HG03139 (cell line): ENCODE data around the gene MYL4.
"Not testable (repeated sequence)": the region's sequence is repeated elsewhere in the genome, so short reads cannot be mapped to it uniquely, and the experiment has no call there.

Source experiments
- ATAC-seq: cut with Tn5 transposase; IDR thresholded peaks from one replicate; pipeline ENCODE4 v1.9.1; 2021; ENCODE audit not compliant: unreplicated experiment

Gene MYL4

DNA sequence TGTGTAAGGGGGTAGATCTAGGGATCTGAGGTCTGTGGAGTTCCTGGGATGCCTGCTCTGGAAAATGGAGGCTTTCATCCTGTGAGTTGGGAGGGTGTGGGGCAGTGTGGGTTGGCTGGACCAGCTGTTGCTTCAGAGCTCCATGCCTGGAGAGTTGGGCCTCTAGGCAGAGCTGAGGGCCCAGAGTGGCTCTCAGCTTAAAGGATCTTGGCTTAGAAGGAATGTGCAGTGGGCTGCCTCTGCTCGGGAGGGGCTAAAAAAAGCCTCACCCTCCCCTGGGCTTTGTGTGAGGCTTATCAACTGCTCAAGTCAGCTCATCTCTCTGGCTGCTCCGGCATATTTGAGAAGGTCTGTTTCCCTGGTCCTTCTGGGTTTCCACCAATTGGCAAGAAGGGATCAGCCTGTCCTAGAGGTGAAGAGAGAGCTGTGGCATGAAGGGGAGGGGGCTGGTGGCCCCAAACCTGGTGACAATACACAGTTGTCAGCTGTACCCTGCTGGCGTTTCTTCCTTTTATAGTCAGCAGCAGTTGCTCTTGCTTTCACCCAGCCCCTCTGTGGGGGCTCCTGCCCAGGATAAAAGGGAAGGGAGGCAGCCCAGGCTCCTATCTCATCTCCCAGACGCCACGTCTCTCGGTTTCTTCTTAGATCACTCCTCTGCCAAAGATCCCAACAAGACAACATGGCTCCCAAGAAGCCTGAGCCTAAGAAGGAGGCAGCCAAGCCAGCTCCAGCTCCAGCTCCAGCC lies at the start of gene MYL4:
Gene MYL4 (plus strand): TSS at position 605 of the 745 bp plus-strand sequence. CDS start 75 bp downstream, at position 680.
- ATAC-seq = no peak

GRCh38 chr17:47162013-47162622 lies 47.0 kb upstream of the MYL4 start:
- ATAC-seq = no peak

GRCh38 chr17:47164263-47164662 lies 44.9 kb upstream of the MYL4 start:
- ATAC-seq = no peak

DNA sequence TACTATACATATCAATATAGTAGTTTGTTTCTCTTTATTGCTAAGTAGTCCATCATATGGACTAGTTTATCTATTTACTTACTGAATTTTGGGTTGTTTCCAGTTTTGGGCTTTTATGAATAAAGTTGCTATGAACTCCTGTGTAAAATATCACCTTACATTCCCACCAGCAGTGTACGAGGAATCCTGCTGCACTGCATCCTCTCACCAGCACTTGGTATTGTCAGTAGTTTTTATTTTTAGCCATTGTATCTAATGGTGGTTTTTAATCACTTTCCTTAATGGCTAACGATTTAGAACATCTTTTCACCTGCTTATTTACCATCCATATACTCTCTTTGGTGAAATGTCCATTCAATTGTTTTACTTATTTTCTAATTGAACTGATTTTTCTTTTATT lies 44.0 kb upstream of the MYL4 start:
- ATAC-seq = no peak

DNA sequence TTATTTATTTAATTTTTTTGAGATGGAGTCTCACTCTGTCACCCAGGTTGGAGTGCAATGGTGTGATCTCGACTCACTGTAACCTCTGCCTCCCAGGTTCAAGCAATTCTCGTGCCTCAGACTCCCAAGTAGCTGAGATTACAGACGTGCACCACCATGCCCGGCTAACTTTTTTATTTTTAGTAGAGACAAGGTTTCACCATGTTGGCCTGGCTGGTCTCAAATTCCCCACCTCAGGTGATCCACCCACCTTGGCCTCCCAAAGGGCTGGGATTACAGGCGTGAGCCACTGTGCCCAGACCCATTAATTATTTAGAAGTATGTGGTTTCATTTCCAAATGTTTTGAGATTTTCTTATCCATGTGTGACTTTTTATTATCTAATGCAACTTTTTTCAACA lies 42.3 kb upstream of the MYL4 start:
- not testable (repeated sequence) for ATAC-seq

- ATAC-seq = not testable (repeated sequence)
These were observed 40.3 kb upstream of the MYL4 start for GRCh38 chr17:47168896-47169295.

- ATAC-seq = no peak
These were observed 38.4 kb upstream of the MYL4 start for GRCh38 chr17:47170710-47171109.

- ATAC-seq = no peak
These were observed 36.2 kb upstream of the MYL4 start for GRCh38 chr17:47172696-47173565.

GRCh38 chr17:47174823-47175222 lies 34.3 kb upstream of the MYL4 start:
- ATAC-seq = not testable (repeated sequence)

DNA sequence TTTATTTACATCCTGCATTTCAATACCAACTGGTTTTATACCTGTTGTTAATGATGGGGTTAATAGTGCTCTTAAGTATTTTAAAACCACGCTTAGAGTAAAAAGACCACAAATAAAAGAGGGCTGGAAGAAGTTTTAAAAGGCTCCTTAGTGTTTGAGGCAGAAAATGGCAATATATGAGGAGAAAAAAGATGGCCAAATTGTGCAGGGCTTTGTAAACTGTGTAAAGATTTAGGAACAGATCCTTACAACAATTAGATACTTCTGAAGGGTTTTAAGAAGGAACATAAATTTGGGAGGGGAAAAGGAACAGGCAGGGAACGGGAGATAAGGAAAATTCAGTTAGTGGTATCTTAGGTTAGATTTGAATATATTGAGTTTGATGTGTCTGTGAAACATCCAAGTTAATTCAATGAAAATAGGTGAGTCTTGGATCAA lies 32.7 kb upstream of the MYL4 start:
- no peak for ATAC-seq

DNA sequence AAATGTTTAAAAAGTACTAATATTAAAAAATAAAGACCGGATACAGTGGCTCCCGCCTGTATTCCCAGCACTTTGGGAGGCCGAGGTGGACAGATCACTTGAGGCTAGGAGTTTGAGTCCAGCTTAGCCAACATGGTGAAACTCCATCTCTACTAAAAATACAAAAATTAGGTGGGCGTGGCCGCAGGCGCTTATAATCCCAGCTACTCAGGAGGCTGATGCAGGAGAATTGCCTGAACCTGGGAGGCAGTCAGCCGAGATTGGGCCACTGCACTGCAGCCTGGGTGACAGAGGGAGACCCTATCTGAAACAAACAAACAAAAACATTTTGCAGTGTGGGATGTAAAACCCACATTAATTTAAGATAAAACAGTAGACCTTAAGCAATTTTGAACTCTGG lies 31.9 kb upstream of the MYL4 start:
- ATAC-seq = no peak

DNA sequence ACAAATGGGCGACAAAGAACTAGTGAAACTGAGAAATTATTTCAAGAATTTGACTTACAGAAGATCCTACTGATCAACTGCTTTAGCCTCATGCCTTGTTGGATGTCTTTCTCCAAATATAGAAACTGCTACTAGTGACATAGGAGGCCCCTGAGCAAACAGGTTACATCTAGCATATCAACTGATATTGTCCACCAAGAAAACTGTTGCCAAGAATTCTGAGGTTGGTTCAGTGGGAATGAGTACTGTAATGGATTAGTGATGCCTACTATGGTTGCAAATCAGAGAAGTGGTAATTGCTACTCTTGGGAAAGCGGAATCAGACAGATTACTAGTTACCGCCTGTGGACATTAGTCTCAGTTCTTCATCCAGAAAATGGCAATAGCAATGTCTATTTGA lies 30.0 kb upstream of the MYL4 start:
- ATAC-seq = no peak

DNA sequence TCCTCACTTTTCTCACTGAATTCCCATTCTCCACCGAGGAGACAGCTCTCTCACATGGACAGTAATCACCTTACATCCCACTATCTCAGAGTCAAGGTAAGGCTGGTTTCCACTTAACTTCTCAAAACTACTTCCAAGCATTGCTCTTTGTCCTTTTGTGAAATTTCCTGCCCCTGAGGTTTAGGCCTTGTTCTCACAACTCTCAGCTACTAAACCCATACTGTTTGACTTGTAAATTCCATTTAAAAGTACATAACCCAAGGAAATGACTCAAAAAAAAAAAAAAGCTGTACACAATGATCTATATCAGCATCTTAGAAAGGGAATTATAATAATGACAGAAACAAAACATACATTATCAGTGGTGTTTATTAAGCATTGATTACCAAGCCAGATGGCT lies 28.8 kb upstream of the MYL4 start:
- no peak for ATAC-seq

DNA sequence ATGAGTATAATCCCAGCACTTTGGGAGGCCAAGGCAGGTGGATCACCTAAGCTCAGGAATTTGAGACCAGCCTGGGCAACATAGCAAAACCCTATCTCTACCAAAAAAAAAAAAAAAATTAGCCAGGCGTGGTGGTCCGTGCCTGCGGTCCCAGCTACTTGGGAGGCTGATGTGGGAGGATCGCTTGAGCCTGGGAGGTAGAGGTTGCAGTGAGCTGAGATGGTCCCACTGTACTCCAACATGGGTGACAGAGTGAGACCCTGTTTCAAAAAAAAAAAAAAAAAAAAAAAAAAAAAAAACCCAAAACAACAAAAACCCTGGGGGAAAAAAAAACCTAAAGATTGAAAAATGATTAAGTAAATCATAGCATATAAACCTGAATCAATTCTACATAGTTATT lies 28.2 kb upstream of the MYL4 start:
- not testable (repeated sequence) for ATAC-seq

GRCh38 chr17:47184681-47185080 lies 24.5 kb upstream of the MYL4 start:
- no peak for ATAC-seq

- ATAC-seq = no peak
These were observed 20.8 kb upstream of the MYL4 start for GRCh38 chr17:47188271-47188875.

DNA sequence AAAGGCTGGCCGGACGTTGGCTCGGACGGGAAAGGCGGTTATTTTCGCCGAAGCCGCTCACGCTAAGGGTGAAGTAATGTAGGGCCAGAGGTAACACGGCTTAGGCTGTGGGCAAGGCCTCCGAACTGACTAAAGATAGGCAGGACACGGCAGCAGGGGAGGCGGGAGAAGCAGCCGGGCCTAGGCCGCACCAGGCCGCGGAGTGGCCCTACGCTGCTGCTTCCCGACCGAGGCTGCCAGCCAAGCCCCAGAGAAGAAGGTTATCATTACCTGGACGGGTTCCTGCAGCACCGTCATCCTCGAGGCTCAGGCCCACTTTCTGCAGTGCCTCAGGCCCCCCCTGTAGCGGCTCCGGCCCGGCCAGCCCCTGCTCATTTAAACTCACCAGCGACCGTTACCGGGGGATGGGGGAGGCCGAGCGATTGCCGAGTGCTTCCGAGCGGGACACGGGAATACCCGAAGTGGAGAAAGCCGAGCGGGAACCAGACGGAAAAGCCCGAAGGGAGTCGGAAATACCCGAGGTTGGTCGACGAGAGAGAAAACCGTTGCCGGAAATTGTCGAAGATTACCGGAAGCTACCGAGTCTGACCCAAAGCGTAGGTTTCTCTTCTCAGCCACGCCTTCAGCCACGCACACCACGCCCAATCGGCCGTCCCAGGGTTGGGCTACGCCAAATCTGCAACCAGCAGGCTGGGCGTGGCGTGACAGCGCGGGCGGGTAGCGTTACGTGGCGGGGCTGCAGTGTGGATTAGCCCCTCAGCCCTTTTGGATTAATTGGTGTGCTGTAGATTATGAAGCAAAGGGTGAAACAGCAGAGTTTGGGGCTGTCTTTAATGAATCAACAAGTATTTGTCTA lies 20.0 kb upstream of the MYL4 start, which contains the start of gene CDC27:
Gene CDC27 (minus strand): TSS at position 420 of the 856 bp plus-strand sequence. CDS start 123 bp downstream, at position 297.
- ATAC-seq = peak; percentile 80

DNA sequence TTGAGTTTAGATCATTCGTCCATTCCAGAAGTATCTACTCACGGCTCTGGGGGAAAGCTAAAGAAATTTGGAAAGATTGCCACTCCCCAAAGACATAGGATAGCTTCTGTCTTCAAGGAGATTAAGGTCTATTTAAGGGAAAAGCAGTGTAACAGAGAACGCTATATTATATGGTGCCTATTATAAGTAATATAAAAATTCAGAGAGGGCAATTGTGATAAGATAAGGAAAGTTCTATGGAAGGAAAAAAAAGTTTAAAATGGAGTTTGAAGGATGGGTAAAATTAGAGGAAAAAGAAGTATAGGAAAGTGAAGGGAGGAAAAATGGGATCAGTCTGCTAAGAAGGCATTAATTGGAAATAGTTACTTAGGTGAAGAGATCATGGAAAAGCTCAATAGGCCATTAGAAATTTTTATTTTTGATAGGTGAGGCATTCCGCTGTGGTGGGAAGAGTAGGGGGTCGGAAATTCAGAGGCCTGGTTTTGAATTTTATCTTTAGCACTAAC lies 19.4 kb upstream of the MYL4 start:
- ATAC-seq = no peak

DNA sequence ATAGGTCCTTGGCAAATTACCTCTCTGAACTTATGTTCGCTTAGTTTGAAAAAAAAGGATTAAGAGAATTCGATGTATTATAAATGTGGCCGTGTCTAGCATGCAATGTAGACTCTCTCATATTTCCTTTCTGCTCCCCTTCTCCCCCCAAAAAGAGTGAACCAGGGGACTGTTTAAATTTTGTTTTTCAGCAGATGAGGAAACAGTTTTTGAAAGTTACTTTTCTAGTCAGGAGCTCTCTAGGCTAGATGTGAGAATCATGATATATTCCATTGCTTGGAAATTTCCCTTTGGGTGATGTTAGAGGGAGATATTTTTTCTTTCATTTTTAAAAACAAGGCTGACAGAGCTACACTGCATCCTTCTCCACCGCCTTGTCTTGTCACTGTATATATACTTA lies 18.9 kb upstream of the MYL4 start:
- ATAC-seq = no peak

DNA sequence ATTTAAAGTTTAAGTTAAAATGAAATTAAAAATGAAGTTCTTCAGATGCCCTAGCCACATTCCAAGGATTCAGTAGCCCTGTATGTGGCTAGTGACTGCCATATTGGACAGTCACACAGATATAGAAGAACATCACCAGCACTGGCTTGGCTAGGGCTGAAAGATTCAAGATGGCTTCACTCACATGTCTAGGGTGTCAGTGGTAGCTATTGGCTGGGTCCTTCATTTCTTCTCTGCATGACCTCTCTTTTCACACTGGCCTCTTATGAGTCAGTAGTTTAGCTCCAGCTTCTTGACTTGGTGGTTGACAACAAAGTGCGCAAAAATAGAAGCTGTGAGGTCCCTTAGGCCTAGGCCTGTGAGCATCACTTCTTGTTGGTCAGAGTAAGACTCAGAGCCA lies 18.4 kb upstream of the MYL4 start:
- ATAC-seq = no peak
